KMS-11 (cell line): ENCODE results near the gene AKAP13.

Source experiments
- H2AFZ ChIP-seq: fragments of 200-600 bp; sonication (generic); 2 replicates; pipeline ENCODE4 v1.6.1; 2016; ENCODE audit warnings: antibody characterized with exemption, mixed run types, low read depth
- H3K27ac ChIP-seq: fragments of 200-600 bp; sonication (generic); 2 replicates; pipeline ENCODE4 v1.6.1; 2016; ENCODE audit warnings: mild to moderate bottlenecking, mixed run types
- H3K27me3 ChIP-seq: fragments of 200-600 bp; sonication (generic); 2 replicates; pipeline ENCODE4 v1.6.1; 2017; ENCODE audit warnings: mild to moderate bottlenecking, low read depth, mixed run types, moderate library complexity; ENCODE audit not compliant: insufficient read depth
- H3K36me3 ChIP-seq: fragments of 200-600 bp; sonication (generic); 2 replicates; pipeline ENCODE4 v1.6.1; 2017; ENCODE audit warnings: mild to moderate bottlenecking, mixed run types; ENCODE audit not compliant: insufficient read depth
- H3K4me1 ChIP-seq: fragments of 200-600 bp; sonication (generic); 2 replicates; pipeline ENCODE4 v1.6.1; 2016; ENCODE audit warnings: mild to moderate bottlenecking, low read depth, mixed run types; ENCODE audit not compliant: poor library complexity, severe bottlenecking
- H3K4me2 ChIP-seq: fragments of 200-600 bp; sonication (generic); 2 replicates; pipeline ENCODE4 v1.7.0; 2016; ENCODE audit warnings: mild to moderate bottlenecking, mixed run types
- H3K4me3 ChIP-seq: fragments of 200-600 bp; sonication (generic); IDR thresholded peaks from 2 replicates; pipeline ENCODE4 v1.6.1; 2017; ENCODE audit warnings: low read depth, low read length, mixed read lengths; ENCODE audit not compliant: insufficient read depth
- H3K79me2 ChIP-seq: fragments of 200-600 bp; sonication (generic); 2 replicates; pipeline ENCODE4 v1.6.1; 2016; ENCODE audit warnings: low read depth, mixed run types; ENCODE audit not compliant: insufficient read depth
- H3K9ac ChIP-seq: fragments of 200-600 bp; sonication (generic); 2 replicates; pipeline ENCODE4 v1.6.1; 2016; ENCODE audit warnings: mild to moderate bottlenecking, mixed run types
- H4K20me1 ChIP-seq: fragments of 200-600 bp; sonication (generic); 2 replicates; pipeline ENCODE4 v1.6.1; 2016; ENCODE audit warnings: mild to moderate bottlenecking, mixed run types; ENCODE audit not compliant: insufficient read depth
- TF ChIP-seq, protein P1 (sequence below): fragments of 200-600 bp; sonication (generic); conservative IDR thresholded peaks from 2 replicates; pipeline ENCODE4 v1.6.1; 2017; ENCODE audit warnings: low read depth, mild to moderate bottlenecking, antibody characterized with exemption, low read length, moderate library complexity, mixed read lengths

AKAP13 gene

DNA sequence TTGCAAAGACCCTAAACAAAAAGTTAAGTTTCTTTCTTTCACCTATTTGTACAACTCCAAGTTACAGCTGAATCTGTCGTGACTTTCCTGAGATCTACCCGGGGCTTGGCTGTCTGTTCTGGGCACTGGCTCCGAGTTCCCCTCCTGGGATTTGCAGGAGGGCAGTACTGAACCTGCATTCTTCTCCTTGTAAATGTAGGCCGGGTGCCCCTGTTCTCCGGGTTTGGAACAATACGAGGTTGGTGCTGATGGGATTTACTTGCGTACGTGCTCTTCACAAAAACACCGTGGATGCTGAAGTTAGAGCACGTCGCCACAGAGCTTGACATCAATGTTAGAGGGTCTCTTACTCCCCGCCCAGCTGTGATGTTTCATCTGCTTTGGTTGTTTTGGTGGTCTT, 366.2 kb downstream of the AKAP13 start:
- Histone ChIP-seq H2AFZ (no peak overlapping the region), H3K79me2 (no peaks in the 10 kb centered on the region), H3K4me2 (no peak overlapping the region), H4K20me1 (no peaks in the 10 kb centered on the region), H3K27ac (no peak overlapping the region), H3K36me3 (no peaks in the 10 kb centered on the region), H3K4me3 (no peak overlapping the region), H3K9ac (no peak overlapping the region), H3K4me1 (no peaks in the 10 kb centered on the region), H3K27me3 (no peaks in the 10 kb centered on the region)
- TF ChIP-seq, protein P1, sequence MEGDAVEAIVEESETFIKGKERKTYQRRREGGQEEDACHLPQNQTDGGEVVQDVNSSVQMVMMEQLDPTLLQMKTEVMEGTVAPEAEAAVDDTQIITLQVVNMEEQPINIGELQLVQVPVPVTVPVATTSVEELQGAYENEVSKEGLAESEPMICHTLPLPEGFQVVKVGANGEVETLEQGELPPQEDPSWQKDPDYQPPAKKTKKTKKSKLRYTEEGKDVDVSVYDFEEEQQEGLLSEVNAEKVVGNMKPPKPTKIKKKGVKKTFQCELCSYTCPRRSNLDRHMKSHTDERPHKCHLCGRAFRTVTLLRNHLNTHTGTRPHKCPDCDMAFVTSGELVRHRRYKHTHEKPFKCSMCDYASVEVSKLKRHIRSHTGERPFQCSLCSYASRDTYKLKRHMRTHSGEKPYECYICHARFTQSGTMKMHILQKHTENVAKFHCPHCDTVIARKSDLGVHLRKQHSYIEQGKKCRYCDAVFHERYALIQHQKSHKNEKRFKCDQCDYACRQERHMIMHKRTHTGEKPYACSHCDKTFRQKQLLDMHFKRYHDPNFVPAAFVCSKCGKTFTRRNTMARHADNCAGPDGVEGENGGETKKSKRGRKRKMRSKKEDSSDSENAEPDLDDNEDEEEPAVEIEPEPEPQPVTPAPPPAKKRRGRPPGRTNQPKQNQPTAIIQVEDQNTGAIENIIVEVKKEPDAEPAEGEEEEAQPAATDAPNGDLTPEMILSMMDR: no peak

DNA sequence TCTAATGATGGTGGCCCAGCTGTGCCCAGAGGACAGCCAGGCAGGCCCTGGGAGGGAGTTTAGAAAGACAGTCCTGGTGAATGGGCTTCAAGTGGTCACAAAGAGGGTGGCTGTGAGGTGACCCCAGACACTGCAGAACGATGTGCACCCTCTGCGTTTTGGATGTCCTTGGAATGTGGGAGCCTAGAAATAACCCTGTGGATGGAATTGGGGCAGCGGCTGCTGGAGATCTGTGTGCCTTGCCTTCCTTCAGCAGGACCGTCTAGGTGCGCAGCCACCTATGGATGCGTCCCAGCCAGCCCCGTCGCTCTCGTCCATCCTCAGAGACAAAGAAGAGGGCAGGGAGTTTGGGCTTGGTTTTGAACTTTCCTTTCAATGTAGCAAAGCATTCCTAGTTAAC, 367.8 kb downstream of the AKAP13 start:
- Histone ChIP-seq H3K4me1 (no peaks in the 10 kb centered on the region), H3K4me3 (no peak overlapping the region), H4K20me1 (no peaks in the 10 kb centered on the region), H3K9ac (no peak overlapping the region), H3K27me3 (no peaks in the 10 kb centered on the region), H3K4me2 (no peak overlapping the region), H3K36me3 (no peaks in the 10 kb centered on the region), H3K27ac (no peak overlapping the region), H2AFZ (no peak overlapping the region), H3K79me2 (no peaks in the 10 kb centered on the region)
- TF ChIP-seq, protein P1: no peak

DNA sequence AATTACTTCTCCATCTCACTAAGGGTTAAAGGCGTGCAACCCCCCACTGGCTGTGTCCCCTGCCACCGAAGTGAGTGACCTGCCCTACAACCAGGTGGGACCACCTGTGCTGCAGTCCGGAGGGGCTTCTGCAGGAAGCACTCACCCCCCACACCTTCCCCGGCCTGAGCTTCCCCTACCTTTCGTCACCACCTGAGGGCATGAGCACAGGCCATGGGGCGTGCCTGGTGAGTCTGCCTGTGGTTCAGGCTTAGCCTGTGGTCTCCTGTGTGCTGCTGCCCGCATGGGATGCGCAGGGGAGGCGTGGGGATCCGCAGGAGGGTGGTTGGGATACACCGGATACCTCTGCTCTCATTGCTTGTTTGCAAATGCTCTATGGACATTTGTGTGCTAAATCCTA, 368.3 kb downstream of the AKAP13 start:
- Histone ChIP-seq H3K27ac (no peak overlapping the region), H3K79me2 (no peaks in the 10 kb centered on the region), H3K9ac (no peak overlapping the region), H3K27me3 (no peaks in the 10 kb centered on the region), H3K4me3 (no peak overlapping the region), H4K20me1 (no peaks in the 10 kb centered on the region), H3K4me1 (no peaks in the 10 kb centered on the region), H3K4me2 (no peak overlapping the region), H3K36me3 (no peaks in the 10 kb centered on the region), H2AFZ (no peak overlapping the region)
- TF ChIP-seq, protein P1: no peak

DNA sequence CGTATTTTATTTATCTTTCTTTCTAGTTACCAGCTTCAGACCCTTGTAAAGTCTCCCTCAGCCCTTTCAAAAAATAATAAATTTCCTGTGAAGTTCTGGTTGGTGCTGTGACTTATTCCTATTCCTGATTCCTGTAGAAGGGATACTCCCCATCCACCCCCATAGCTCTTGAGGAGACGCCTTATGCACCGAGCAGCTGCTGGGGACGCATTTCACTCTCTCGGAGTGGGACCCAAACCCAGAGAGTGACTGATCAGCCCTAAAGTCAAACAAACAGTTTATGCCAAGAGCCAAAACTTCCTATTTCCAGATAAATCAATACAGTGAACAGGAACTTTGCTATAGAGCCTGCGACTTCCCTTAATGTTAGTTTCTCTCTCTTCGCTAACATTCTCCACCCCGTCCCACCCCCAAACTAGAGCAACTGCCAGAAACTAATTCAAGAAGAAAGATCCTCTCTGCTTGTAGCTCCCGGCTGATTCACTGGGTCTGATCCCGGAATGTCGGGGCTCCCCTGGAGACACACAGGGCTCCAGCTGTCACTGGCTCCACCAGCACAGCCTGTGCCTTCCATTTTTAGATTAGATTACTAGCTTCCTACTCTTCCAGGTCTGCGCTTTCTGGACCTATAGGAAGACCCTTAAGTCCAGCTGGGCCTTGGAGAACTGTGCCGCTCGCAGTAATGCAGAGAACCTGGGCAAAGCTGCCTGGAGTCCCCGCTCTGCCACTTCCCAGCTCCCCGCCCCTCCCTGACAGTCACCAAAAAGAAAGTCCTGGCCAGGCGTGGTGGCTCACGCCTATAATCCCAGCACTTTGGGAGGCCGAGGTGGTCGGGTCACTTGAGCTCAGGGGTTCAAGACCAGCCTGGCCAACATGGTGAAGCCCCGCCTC, 369.1 kb downstream of the AKAP13 start:
- H3K27me3 ChIP-seq: no peaks in the 10 kb centered on the region
- TF ChIP-seq, protein P1: no peak
- H2AFZ ChIP-seq: no peak overlapping the region

More for the DNA sequence above, 369.1 kb downstream of the AKAP13 start:
- H3K4me2 ChIP-seq: no peak overlapping the region
- no peaks in the 10 kb centered on the region for H4K20me1 ChIP-seq
- H3K79me2 ChIP-seq: no peaks in the 10 kb centered on the region
- H3K9ac ChIP-seq: no peak overlapping the region
- H3K4me1 ChIP-seq: no peaks in the 10 kb centered on the region
- H3K36me3 ChIP-seq: no peaks in the 10 kb centered on the region
- no peak overlapping the region for H3K27ac ChIP-seq
- no peak overlapping the region for H3K4me3 ChIP-seq
